ENCODE measurements around the gene RNF208.

GRCh38 chr9:137253717-137254623 lies 31.9 kb upstream of the RNF208 start:
- no peak for TF ChIP-seq POLR2A (IDR thresholded peaks at IDR 0.05; ENCODE audit: low read length)
- no peak for TF ChIP-seq GATA1 (IDR thresholded peaks at IDR 0.05; ENCODE audit: low read depth, low read length)
